GM10248 (cell line): ENCODE results near the gene SLC13A3.

ENCODE experiments used
- CTCF ChIA-PET: fragments of 300-600 bp; sonication (Branson Sonifier 250); formaldehyde crosslinking; extraction: SDS; loops from one replicate; lab custom pipeline; 2021; ENCODE audit warnings: antibody characterized with exemption; lab: Yijun Ruan, JAX
- POLR2A ChIA-PET: fragments of 350-650 bp; sonication (Branson Sonifier 250); formaldehyde crosslinking; extraction: SDS; loops from one replicate; lab custom pipeline; 2020; ENCODE audit warnings: antibody characterized with exemption; lab: Yijun Ruan, JAX
- DNase-seq: peaks from one replicate; pipeline ENCODE4 v3.0.0; 2012; ENCODE audit errors: extremely low spot score
- CTCF ChIP-seq: IDR thresholded peaks from 2 replicates; pipeline ENCODE4 v1.5.1; 2012; ENCODE audit warnings: mild to moderate bottlenecking, low read depth; ENCODE audit errors: extremely low read depth, missing control alignments, control extremely low read depth

The SLC13A3 gene

GRCh38 chr20:46629341-46629740, 21.9 kb downstream of the SLC13A3 start:
- ChIA-PET CTCF (interaction anchor here (1.4 kb wide), 1 partner anchor 51 kb away, joined by 3 read pairs; no protein-coding TSS in a partner anchor), POLR2A (no interaction called here)
- TF ChIP-seq CTCF, result no peak
- DNase-seq, result no peak

GRCh38 chr20:46627234-46627633, 24.0 kb downstream of the SLC13A3 start:
- POLR2A ChIA-PET, result no interaction called here
- DNase-seq, result no peak
- CTCF ChIA-PET, result interaction anchor here (1.5 to 1.9 kb wide), 2 partner anchors 11 to 26 kb away, joined by 3 to 5 read pairs; no protein-coding TSS in a partner anchor
- TF ChIP-seq CTCF, result no peak

- ChIA-PET POLR2A (no interaction called here), CTCF (interaction anchor here (1.5 to 1.9 kb wide), 2 partner anchors 10 to 26 kb away, joined by 3 to 5 read pairs; no protein-coding TSS in a partner anchor)
- no peak for TF ChIP-seq CTCF
- no peak for DNase-seq
These were observed 24.5 kb downstream of the SLC13A3 start for GRCh38 chr20:46626758-46627157.

- TF ChIP-seq CTCF, result no peak
- DNase-seq, result no peak
- POLR2A ChIA-PET, result no interaction called here
- CTCF ChIA-PET, result interaction anchor here (1.9 kb wide), 1 partner anchor 9 kb away, joined by 5 read pairs; no protein-coding TSS in a partner anchor
These were observed 25.3 kb downstream of the SLC13A3 start for GRCh38 chr20:46625875-46626373.

GRCh38 chr20:46624946-46625345, 26.3 kb downstream of the SLC13A3 start:
- CTCF ChIA-PET, result no interaction called here
- no peak for TF ChIP-seq CTCF
- POLR2A ChIA-PET, result no interaction called here
- no peak for DNase-seq

GRCh38 chr20:46622165-46622564, 29.1 kb downstream of the SLC13A3 start:
- ChIA-PET CTCF (interaction anchor here (1.5 kb wide), 1 partner anchor 10 kb away, joined by 3 read pairs; no protein-coding TSS in a partner anchor), POLR2A (no interaction called here)
- no peak for TF ChIP-seq CTCF
- no peak for DNase-seq
